NT2/D1 (cell line): ENCODE results near the gene SERPINA3.

Source experiments
- SUZ12 ChIP-seq: IDR thresholded peaks from 2 replicates; pipeline ENCODE4 v1.6.1; 2011; ENCODE audit not compliant: insufficient read length, insufficient read depth; ENCODE audit errors: extremely low read depth
- YY1 ChIP-seq: IDR thresholded peaks from 2 replicates; pipeline ENCODE4 v1.6.1; 2011; ENCODE audit not compliant: insufficient read length, insufficient read depth

DNA sequence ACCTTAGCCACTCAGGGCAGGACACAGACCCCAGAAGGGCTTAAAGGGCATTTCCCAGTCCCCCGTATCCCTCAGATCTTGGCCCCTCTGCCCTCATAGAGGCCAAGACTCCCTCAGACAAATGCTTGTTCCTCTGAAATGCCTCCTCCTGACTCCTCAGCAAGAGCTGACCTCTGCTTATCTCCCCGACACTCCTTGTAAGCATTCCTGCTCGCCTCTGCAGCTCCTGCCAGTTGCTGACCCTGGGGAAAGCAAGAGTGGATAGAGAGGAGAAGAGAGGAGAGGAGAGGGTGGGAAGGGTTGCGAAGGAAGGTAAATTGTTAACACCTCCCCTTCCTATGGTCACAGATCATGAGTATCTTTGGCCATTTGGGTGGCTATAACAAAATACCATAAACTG, 23.9 kb upstream of the SERPINA3 start:
- TF ChIP-seq YY1 (no peak), SUZ12 (no peak)
